CMK (cell line): ENCODE data around the gene MAP2K5.

ENCODE experiments used
- DNase-seq: peaks from one replicate; pipeline ENCODE4 v3.0.0-alpha.2; 2010; ENCODE audit warnings: low read depth

MAP2K5 gene

GRCh38 chr15:67542420-67543347 lies at the start of gene MAP2K5:
Gene MAP2K5, plus strand, starts transcription at chr15:67542703. Its CDS starts 633 bp downstream, at chr15:67543336.
- no peak for DNase-seq

GRCh38 chr15:67495585-67495984 lies 46.9 kb upstream of the MAP2K5 start:
- DNase-seq = no peak

GRCh38 chr15:67501177-67501835 lies 41.2 kb upstream of the MAP2K5 start:
- no peak for DNase-seq

- DNase-seq = no peak
Measured at GRCh38 chr15:67501836-67502461, 40.6 kb upstream of the MAP2K5 start.

- no peak for DNase-seq
Measured at GRCh38 chr15:67504056-67504455, 38.4 kb upstream of the MAP2K5 start.

GRCh38 chr15:67504796-67505195 lies 37.7 kb upstream of the MAP2K5 start:
- no peak for DNase-seq

GRCh38 chr15:67505675-67506572 lies 36.6 kb upstream of the MAP2K5 start:
- DNase-seq = no peak

- no peak for DNase-seq
Measured at GRCh38 chr15:67506775-67507747, 35.4 kb upstream of the MAP2K5 start.

GRCh38 chr15:67508407-67508806 lies 34.1 kb upstream of the MAP2K5 start:
- DNase-seq = no peak

- no peak for DNase-seq
Measured at GRCh38 chr15:67509918-67510317, 32.6 kb upstream of the MAP2K5 start.

GRCh38 chr15:67510597-67511190 lies 31.8 kb upstream of the MAP2K5 start:
- no peak for DNase-seq

- no peak for DNase-seq
Measured at GRCh38 chr15:67511606-67512005, 30.9 kb upstream of the MAP2K5 start.

GRCh38 chr15:67512140-67512539 lies 30.4 kb upstream of the MAP2K5 start:
- no peak for DNase-seq

- DNase-seq = no peak
Measured at GRCh38 chr15:67512933-67513714, 29.4 kb upstream of the MAP2K5 start.

- DNase-seq = no peak
Measured at GRCh38 chr15:67515090-67515489, 27.4 kb upstream of the MAP2K5 start.

- DNase-seq = no peak
Measured at GRCh38 chr15:67515557-67515956, 26.9 kb upstream of the MAP2K5 start.

- DNase-seq = no peak
Measured at GRCh38 chr15:67520321-67521028, 22.0 kb upstream of the MAP2K5 start.

- no peak for DNase-seq
Measured at GRCh38 chr15:67521029-67521782, 21.3 kb upstream of the MAP2K5 start, which contains the start of gene C15orf61. Gene C15orf61, plus strand, starts transcription at chr15:67521131. Its CDS starts 118 bp downstream, at chr15:67521249.
